Neural progenitor cell (in vitro differentiated cells): Measurements from ENCODE around the gene ING3.

ENCODE experiments used
- CTCF ChIP-seq: fragments of 200-600 bp; sonication (generic); IDR thresholded peaks from 2 replicates; pipeline ENCODE4 v1.5.1; 2017; ENCODE audit warnings: antibody characterized with exemption, mild to moderate bottlenecking
- EZH2 ChIP-seq: fragments of 200-600 bp; sonication (generic); IDR thresholded peaks from 2 replicates; pipeline ENCODE4 v1.6.1; 2017; ENCODE audit warnings: antibody characterized with exemption, mild to moderate bottlenecking, moderate library complexity

GRCh38 chr7:121000081-121000983 lies 49.8 kb downstream of the ING3 start:
- TF ChIP-seq EZH2 (no peak), CTCF (no peak)
